SK-N-SH treated with all-trans-retinoic acid at 6 μM for 48 hours (cell line): Measurements from ENCODE around the gene SGCA.

Experiments
- ATAC-seq: fragments of 200-7000 bp; cut with Tn5 transposase; 3 replicates; pipeline ENCODE4 v1.9.1; 2020; ENCODE audit warnings: mild to moderate bottlenecking, moderate library complexity
- ARNTL ChIP-seq: fragments of 450-650 bp; formaldehyde crosslinking; IDR thresholded peaks from 2 replicates; pipeline ENCODE4 v1.5.0; 2020; ENCODE audit warnings: low read depth, mild to moderate bottlenecking, moderate library complexity, borderline replicate concordance
- BACH2 ChIP-seq: fragments of 250-450 bp; sonication (Bioruptor Pico); IDR thresholded peaks from 2 replicates; pipeline ENCODE4 v1.9.0; 2021; ENCODE audit warnings: mild to moderate bottlenecking, borderline replicate concordance
- CSDC2 ChIP-seq: fragments of 250-450 bp; sonication (Bioruptor Pico); IDR thresholded peaks from 2 replicates; pipeline ENCODE4 v1.5.0; 2020; ENCODE audit warnings: mild to moderate bottlenecking, moderate library complexity
- ESRRG ChIP-seq: fragments of 250-450 bp; sonication (Bioruptor Pico); IDR thresholded peaks from 2 replicates; pipeline ENCODE4 v1.6.1; 2021; ENCODE audit warnings: mild to moderate bottlenecking
- ISL1 ChIP-seq: fragments of 250-450 bp; sonication (Bioruptor Pico); IDR thresholded peaks from 2 replicates; pipeline ENCODE4 v2.1.2; 2022; ENCODE audit warnings: mild to moderate bottlenecking, moderate library complexity
- PPARA ChIP-seq: fragments of 250-450 bp; sonication (Bioruptor Pico); IDR thresholded peaks from 2 replicates; pipeline ENCODE4 v1.5.0; 2020; ENCODE audit warnings: mild to moderate bottlenecking, borderline replicate concordance
- SNAI2 ChIP-seq: fragments of 250-450 bp; sonication (Bioruptor Pico); IDR thresholded peaks from 2 replicates; pipeline ENCODE4 v1.5.0; 2020; ENCODE audit warnings: mild to moderate bottlenecking, moderate library complexity
- TCF4 ChIP-seq: fragments of 250-450 bp; sonication (Bioruptor Pico); IDR thresholded peaks from 2 replicates; pipeline ENCODE4 v1.8.0; 2021; ENCODE audit warnings: mild to moderate bottlenecking, moderate library complexity, borderline replicate concordance
- TOX ChIP-seq: fragments of 250-450 bp; sonication (Bioruptor Pico); IDR thresholded peaks from 2 replicates; pipeline ENCODE4 v1.8.0; 2021; ENCODE audit warnings: mild to moderate bottlenecking, moderate library complexity, borderline replicate concordance
- ZC3H10 ChIP-seq: fragments of 250-450 bp; sonication (Bioruptor Pico); IDR thresholded peaks from 2 replicates; pipeline ENCODE4 v1.5.1; 2021; ENCODE audit warnings: mild to moderate bottlenecking, moderate library complexity
- ZFP3 ChIP-seq: fragments of 250-450 bp; sonication (Bioruptor Pico); IDR thresholded peaks from 2 replicates; pipeline ENCODE4 v1.5.0; 2020; ENCODE audit warnings: mild to moderate bottlenecking, moderate library complexity
- ZFP30 ChIP-seq: fragments of 450-650 bp; formaldehyde crosslinking; IDR thresholded peaks from 2 replicates; pipeline ENCODE4 v1.5.0; 2022; ENCODE audit warnings: mild to moderate bottlenecking, moderate library complexity
- ZNF565 ChIP-seq: fragments of 450-650 bp; formaldehyde crosslinking; conservative IDR thresholded peaks from 2 replicates; pipeline ENCODE4 v1.5.0; 2020; ENCODE audit warnings: low read depth, mild to moderate bottlenecking, moderate library complexity
- ZNF70 ChIP-seq: fragments of 450-650 bp; formaldehyde crosslinking; IDR thresholded peaks from 2 replicates; pipeline ENCODE4 v1.5.0; 2020; ENCODE audit warnings: mild to moderate bottlenecking, moderate library complexity
- ZNF8 ChIP-seq: fragments of 450-650 bp; formaldehyde crosslinking; IDR thresholded peaks from 2 replicates; pipeline ENCODE4 v1.5.0; 2020; ENCODE audit warnings: mild to moderate bottlenecking, moderate library complexity
- TF ChIP-seq, protein P1 (sequence below): fragments of 250-450 bp; sonication (Bioruptor Pico); IDR thresholded peaks from 2 replicates; pipeline ENCODE4 v1.5.0; 2020; ENCODE audit warnings: mild to moderate bottlenecking, moderate library complexity
- TF ChIP-seq, protein P2 (sequence below): fragments of 250-450 bp; sonication (Bioruptor Pico); IDR thresholded peaks from 2 replicates; pipeline ENCODE4 v1.8.0; 2020; ENCODE audit warnings: mild to moderate bottlenecking, moderate library complexity, borderline replicate concordance
- TF ChIP-seq, protein P3 (sequence below): fragments of 250-450 bp; sonication (Bioruptor Pico); IDR thresholded peaks from 2 replicates; pipeline ENCODE4 v1.8.0; 2021; ENCODE audit warnings: low read depth, mild to moderate bottlenecking, moderate library complexity, borderline replicate concordance
- TF ChIP-seq, protein P4 (sequence below): fragments of 250-450 bp; sonication (Bioruptor Pico); IDR thresholded peaks from 2 replicates; pipeline ENCODE4 v1.5.1; 2020; ENCODE audit warnings: low read depth, mild to moderate bottlenecking, moderate library complexity
- TF ChIP-seq, protein P5 (sequence below): fragments of 250-450 bp; sonication (Bioruptor Pico); IDR thresholded peaks from 2 replicates; pipeline ENCODE4 v1.5.1; 2021; ENCODE audit warnings: mild to moderate bottlenecking, moderate library complexity

The SGCA gene

DNA sequence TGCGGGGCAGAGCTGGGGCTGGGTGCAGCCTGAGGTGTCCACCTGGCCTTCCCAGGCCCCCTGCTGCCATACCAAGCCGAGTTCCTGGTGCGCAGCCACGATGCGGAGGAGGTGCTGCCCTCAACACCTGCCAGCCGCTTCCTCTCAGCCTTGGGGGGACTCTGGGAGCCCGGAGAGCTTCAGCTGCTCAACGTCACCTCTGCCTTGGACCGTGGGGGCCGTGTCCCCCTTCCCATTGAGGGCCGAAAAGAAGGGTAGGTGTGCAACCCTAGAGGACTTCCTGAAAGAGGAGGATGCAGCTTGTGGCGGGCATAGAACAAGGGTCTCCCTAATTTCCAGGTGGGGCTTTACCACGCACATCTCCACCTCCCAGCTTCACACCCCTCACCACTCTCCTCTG is 2.5 kb downstream of the SGCA start (continued):
- no peak for TF ChIP-seq ARNTL (CRISPR knock-in tag)

DNA sequence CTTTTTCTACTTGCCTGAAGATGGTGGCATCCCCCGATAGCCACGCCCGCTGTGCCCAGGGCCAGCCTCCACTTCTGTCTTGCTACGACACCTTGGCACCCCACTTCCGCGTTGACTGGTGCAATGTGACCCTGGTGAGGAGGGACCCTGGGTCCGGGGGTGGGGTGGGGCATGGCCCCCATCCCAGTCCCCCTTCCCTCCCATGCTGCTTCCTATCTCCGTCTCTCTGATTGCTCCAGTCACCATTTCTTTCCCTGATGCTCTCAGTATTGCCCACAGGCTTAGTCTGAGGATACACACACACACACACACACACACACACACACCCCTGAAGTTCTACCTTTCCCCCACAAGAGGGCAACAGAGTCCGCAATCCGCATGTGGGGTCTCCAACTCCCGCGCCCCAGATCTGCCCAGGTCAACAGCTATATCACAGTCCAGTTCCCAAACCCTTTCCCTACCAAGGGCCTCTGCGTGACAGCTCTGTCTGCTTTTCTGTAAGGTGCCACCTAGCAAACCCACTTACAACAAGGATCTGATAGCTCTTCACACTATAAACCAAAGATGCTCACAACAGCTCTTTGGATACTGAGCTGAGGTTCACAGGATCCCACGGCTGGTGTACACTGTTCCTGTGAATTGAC is 3.4 kb downstream of the SGCA start:
- peak; percentile 69 for ATAC-seq
- no peak for TF ChIP-seq ZNF8 (CRISPR knock-in tag)
- TF ChIP-seq ESRRG (CRISPR knock-in tag): no peak
- TF ChIP-seq, protein P1, sequence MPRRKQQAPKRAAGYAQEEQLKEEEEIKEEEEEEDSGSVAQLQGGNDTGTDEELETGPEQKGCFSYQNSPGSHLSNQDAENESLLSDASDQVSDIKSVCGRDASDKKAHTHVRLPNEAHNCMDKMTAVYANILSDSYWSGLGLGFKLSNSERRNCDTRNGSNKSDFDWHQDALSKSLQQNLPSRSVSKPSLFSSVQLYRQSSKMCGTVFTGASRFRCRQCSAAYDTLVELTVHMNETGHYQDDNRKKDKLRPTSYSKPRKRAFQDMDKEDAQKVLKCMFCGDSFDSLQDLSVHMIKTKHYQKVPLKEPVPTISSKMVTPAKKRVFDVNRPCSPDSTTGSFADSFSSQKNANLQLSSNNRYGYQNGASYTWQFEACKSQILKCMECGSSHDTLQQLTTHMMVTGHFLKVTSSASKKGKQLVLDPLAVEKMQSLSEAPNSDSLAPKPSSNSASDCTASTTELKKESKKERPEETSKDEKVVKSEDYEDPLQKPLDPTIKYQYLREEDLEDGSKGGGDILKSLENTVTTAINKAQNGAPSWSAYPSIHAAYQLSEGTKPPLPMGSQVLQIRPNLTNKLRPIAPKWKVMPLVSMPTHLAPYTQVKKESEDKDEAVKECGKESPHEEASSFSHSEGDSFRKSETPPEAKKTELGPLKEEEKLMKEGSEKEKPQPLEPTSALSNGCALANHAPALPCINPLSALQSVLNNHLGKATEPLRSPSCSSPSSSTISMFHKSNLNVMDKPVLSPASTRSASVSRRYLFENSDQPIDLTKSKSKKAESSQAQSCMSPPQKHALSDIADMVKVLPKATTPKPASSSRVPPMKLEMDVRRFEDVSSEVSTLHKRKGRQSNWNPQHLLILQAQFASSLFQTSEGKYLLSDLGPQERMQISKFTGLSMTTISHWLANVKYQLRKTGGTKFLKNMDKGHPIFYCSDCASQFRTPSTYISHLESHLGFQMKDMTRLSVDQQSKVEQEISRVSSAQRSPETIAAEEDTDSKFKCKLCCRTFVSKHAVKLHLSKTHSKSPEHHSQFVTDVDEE (CRISPR knock-in tag): no peak
- TF ChIP-seq, protein P2, sequence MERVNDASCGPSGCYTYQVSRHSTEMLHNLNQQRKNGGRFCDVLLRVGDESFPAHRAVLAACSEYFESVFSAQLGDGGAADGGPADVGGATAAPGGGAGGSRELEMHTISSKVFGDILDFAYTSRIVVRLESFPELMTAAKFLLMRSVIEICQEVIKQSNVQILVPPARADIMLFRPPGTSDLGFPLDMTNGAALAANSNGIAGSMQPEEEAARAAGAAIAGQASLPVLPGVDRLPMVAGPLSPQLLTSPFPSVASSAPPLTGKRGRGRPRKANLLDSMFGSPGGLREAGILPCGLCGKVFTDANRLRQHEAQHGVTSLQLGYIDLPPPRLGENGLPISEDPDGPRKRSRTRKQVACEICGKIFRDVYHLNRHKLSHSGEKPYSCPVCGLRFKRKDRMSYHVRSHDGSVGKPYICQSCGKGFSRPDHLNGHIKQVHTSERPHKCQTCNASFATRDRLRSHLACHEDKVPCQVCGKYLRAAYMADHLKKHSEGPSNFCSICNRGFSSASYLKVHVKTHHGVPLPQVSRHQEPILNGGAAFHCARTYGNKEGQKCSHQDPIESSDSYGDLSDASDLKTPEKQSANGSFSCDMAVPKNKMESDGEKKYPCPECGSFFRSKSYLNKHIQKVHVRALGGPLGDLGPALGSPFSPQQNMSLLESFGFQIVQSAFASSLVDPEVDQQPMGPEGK: no peak
- TF ChIP-seq, protein P3, sequence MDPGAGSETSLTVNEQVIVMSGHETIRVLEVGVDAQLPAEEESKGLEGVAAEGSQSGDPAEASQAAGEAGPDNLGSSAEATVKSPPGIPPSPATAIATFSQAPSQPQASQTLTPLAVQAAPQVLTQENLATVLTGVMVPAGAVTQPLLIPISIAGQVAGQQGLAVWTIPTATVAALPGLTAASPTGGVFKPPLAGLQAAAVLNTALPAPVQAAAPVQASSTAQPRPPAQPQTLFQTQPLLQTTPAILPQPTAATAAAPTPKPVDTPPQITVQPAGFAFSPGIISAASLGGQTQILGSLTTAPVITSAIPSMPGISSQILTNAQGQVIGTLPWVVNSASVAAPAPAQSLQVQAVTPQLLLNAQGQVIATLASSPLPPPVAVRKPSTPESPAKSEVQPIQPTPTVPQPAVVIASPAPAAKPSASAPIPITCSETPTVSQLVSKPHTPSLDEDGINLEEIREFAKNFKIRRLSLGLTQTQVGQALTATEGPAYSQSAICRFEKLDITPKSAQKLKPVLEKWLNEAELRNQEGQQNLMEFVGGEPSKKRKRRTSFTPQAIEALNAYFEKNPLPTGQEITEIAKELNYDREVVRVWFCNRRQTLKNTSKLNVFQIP: peak; percentile 66; the same call in 1 of the 2 replicates

DNA sequence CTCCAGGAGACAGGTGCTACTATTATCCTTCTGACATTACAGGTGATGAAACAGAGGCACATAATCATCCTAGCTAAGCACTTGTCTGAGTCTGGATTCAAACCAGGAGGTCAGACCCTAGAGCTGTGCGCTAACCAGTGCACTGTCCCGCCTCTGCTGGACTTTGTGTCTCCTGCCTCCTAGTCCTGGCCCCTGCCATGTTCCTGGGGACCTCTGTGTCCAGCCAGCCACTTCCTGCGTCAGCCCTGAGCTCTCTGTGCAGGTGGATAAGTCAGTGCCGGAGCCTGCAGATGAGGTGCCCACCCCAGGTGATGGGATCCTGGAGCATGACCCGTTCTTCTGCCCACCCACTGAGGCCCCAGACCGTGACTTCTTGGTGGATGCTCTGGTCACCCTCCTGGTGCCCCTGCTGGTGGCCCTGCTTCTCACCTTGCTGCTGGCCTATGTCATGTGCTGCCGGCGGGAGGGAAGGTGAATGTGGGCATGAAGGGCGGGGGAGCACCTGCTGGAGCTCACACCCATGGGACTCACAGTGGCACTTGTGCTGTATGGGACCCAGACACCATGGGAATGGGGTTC is 4.2 kb downstream of the SGCA start:
- TF ChIP-seq TCF4 (CRISPR knock-in tag) (no peak), PPARA (CRISPR knock-in tag) (no peak), ZFP30 (CRISPR knock-in tag) (no peak), ZNF8 (CRISPR knock-in tag) (no peak), CSDC2 (CRISPR knock-in tag) (no peak), ZNF565 (CRISPR knock-in tag) (no peak), SNAI2 (CRISPR knock-in tag) (no peak), ZNF70 (CRISPR knock-in tag) (no peak), ZFP3 (no peak), ISL1 (CRISPR knock-in tag) (no peak), BACH2 (CRISPR knock-in tag) (no peak), ARNTL (CRISPR knock-in tag) (no peak), ESRRG (CRISPR knock-in tag) (no peak), ZC3H10 (CRISPR knock-in tag) (no peak), TOX (CRISPR knock-in tag) (no peak)
- TF ChIP-seq, protein P4, sequence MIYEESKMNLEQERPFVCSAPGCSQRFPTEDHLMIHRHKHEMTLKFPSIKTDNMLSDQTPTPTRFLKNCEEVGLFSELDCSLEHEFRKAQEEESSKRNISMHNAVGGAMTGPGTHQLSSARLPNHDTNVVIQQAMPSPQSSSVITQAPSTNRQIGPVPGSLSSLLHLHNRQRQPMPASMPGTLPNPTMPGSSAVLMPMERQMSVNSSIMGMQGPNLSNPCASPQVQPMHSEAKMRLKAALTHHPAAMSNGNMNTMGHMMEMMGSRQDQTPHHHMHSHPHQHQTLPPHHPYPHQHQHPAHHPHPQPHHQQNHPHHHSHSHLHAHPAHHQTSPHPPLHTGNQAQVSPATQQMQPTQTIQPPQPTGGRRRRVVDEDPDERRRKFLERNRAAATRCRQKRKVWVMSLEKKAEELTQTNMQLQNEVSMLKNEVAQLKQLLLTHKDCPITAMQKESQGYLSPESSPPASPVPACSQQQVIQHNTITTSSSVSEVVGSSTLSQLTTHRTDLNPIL (CRISPR knock-in tag): no peak
- TF ChIP-seq, protein P2: no peak
- TF ChIP-seq, protein P3: no peak
- TF ChIP-seq, protein P5, sequence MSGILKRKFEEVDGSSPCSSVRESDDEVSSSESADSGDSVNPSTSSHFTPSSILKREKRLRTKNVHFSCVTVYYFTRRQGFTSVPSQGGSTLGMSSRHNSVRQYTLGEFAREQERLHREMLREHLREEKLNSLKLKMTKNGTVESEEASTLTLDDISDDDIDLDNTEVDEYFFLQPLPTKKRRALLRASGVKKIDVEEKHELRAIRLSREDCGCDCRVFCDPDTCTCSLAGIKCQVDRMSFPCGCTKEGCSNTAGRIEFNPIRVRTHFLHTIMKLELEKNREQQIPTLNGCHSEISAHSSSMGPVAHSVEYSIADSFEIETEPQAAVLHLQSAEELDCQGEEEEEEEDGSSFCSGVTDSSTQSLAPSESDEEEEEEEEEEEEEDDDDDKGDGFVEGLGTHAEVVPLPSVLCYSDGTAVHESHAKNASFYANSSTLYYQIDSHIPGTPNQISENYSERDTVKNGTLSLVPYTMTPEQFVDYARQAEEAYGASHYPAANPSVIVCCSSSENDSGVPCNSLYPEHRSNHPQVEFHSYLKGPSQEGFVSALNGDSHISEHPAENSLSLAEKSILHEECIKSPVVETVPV (CRISPR knock-in tag): no peak
- no peak for ATAC-seq
